Hippocampal formation (tissue), 2 donors: Measurements from ENCODE around the gene ATP2B3.

Source experiments
- DNase-seq, 2 donors: peaks; one replicate each; lab custom pipeline; 2025; lab: John Stamatoyannopoulos, UW

The ATP2B3 gene

GRCh38 chrX:153517423-153517822, at the start of gene ATP2B3:
ATP2B3 (plus strand) TSS chrX:153517642; CDS start chrX:153536248, 18,606 bp downstream.
- DNase-seq, result no peak

GRCh38 chrX:153468008-153468580, 49.3 kb upstream of the ATP2B3 start:
- no peak for DNase-seq

GRCh38 chrX:153469811-153470410, 47.5 kb upstream of the ATP2B3 start:
- DNase-seq, result no peak

GRCh38 chrX:153470411-153471363, 46.8 kb upstream of the ATP2B3 start, which contains the start of gene HAUS7:
HAUS7 (minus strand) TSS chrX:153470576; CDS start chrX:153470557, 19 bp downstream.
- peak; percentile 69 to 87 for DNase-seq

- no peak for DNase-seq
These were observed 45.7 kb upstream of the ATP2B3 start for GRCh38 chrX:153471663-153472280.

- no peak for DNase-seq
These were observed 44.3 kb upstream of the ATP2B3 start for GRCh38 chrX:153473126-153473525.

GRCh38 chrX:153474266-153474665, 43.2 kb upstream of the ATP2B3 start:
- DNase-seq, result no peak

GRCh38 chrX:153474718-153475117, 42.7 kb upstream of the ATP2B3 start:
- peak in 1 of 2 donors; percentile 15 for DNase-seq

GRCh38 chrX:153475271-153475670, 42.2 kb upstream of the ATP2B3 start:
- no peak for DNase-seq

GRCh38 chrX:153475751-153476281, 41.6 kb upstream of the ATP2B3 start:
- DNase-seq, result no peak

- no peak for DNase-seq
These were observed 40.6 kb upstream of the ATP2B3 start for GRCh38 chrX:153476666-153477363.

GRCh38 chrX:153477364-153477857, 40.0 kb upstream of the ATP2B3 start:
- DNase-seq, result no peak

GRCh38 chrX:153477901-153478300, 39.5 kb upstream of the ATP2B3 start:
- DNase-seq, result no peak

- peak in 1 of 2 donors; percentile 21 for DNase-seq
These were observed 38.7 kb upstream of the ATP2B3 start for GRCh38 chrX:153478746-153479145.

GRCh38 chrX:153481043-153481442, 36.4 kb upstream of the ATP2B3 start:
- DNase-seq, result no peak

GRCh38 chrX:153482376-153483015, 34.9 kb upstream of the ATP2B3 start:
- DNase-seq, result no peak

GRCh38 chrX:153485396-153486080, 31.9 kb upstream of the ATP2B3 start:
- DNase-seq, result no peak

GRCh38 chrX:153486171-153486570, 31.3 kb upstream of the ATP2B3 start:
- DNase-seq, result no peak

- DNase-seq, result no peak
These were observed 29.8 kb upstream of the ATP2B3 start for GRCh38 chrX:153487590-153488071.
